NCI-H345 (cell line): ENCODE results near the gene AQP11.
"Not testable (repeated sequence)": the region's sequence is repeated elsewhere in the genome, so short reads cannot be mapped to it uniquely, and the experiment has no call there.

Source experiments
- DNase-seq: peaks from one replicate; lab custom pipeline; 2025; lab: John Stamatoyannopoulos, UW

The AQP11 gene

DNA sequence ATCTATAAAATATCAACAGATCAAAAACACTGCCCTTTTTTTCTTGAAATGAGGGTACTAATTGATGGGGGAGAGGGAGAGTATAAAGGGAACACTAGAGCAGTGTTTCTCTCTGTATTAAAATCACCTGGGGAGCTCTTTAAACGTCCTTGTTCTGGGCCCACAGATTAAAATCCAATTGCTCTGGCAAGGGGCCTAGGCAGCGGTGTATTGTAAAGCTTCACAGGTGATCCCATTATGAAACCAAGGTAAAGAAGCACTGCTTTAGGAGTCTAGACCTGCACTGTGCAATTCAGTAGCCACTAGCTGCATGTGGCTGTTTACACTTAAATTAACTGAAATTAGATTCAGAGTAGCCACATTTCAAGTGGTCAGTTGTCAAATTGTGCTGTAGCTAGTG is 3.0 kb downstream of the AQP11 start:
- peak; percentile 74 for DNase-seq

DNA sequence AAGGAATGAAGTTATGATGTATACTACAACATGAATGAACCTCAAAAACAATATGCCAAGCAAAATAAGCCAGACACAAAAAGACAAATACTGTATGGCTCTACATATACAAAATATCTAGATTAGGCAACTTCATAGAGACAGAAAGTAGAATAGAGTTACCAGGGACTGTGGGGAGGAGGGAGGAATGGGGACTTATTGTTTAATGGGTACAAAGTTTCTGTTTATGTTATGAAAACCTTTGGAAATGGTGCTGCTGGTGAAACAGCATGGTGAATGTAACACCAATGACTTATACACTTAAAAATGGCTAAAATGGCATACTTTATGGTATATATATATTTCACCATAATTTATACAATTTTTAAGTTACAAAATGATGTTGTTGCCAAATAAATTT is 4.1 kb downstream of the AQP11 start:
- DNase-seq: no peak

DNA sequence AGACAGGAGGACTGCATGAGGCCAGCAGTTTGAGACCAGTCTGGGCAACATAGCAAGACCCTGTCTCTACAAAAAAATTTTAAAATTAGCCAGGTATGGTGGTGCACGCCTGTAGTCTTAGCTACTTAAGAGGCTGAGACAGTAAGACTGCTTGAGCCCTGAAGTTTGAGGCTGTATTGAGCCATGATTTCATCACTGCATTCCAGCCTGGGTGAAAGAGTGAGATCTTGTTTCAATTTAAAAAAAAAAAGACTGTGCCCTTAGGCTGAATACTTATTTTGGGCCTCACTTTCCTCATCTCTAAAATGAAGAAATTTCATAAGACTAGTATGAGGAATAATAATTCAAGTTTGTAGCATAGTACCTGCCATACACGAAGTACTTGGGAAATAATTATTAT is 6.9 kb downstream of the AQP11 start:
- no peak for DNase-seq

DNA sequence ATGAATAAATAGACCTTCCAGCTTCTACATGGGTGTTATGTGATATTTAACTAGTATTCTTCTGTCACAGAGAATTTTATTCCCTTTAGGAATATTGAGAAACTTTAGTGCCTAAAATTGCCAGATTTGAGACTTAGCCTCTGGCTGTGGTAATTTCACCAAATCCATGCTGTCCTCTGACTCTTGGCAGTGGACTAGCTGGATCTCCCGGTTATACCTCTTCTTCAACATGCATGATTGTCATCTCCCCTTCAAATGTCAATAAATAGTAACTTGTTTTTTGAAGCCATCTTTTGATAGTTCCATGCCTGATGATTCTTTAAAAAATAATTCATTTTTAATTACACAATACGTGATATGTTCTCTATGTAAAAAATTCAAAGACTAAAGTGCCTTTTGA is 8.4 kb downstream of the AQP11 start:
- DNase-seq: no peak

DNA sequence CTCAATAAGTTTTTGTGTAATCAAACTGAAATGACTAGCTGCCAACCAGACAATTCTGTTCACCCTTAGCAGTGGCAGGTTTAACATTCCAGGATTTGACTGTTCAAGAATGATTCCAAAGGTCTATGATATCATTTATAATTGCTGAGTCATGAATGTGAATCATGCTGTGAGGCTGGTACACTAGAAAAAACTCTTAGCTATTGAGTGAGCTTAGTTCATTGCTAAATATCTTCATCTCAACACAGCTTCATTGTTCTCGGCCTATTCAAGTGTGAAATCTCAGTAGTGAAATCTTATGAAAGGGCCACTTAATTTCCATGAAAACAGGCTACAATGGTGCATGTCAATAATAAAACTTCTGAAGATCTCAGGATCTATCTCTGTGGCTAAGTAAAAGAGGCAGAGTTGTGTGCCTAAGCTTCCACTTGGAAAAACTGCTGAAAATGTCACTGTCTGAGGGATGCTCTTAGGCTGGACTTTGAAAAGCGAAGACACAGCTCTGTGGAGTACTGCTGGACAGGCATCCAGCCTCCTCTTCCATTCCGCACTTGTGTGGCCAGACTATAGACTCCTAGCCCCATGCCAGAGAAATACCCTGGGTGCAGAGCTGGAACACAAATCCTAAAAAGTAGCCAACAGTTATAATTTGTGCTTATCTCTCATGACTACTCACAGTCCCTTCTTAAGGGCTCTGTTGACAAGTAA is 12.8 kb downstream of the AQP11 start:
- no peak for DNase-seq

DNA sequence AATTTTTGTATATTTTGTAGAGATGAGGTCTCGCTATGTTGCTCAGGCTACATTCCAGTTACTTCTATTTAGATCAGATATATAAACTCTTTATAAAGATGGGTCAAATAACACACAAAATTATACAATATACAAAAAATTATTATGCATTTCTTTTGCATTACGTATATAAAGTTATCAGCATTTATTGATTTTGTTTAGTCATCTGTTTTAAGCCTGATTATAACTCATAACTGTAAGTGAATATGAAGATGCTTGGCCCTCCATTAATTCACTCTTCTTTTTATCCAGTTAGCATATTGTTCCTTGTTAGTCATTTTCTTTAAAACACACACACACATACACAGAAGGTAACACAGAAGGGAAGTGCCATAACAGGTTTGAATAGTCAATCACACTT is 14.5 kb downstream of the AQP11 start:
- DNase-seq: no peak

DNA sequence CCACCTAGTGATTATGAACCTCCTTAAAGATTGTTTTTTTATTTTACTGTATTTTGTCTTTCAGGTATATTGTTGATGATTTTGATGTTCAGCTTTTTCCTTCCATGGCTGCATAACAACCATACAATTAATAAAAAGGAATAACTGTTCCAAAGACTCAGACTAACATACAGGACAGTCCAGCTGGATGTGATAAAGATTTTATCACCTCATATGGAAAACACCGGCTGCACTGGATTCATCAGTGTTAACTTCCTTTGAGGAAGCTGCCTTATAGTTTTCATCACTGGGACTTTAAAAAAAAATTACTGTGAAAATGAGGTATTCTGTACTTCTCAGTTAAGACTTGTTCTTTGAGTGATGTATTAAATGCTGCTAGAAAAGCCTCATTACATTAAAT is 19.5 kb downstream of the AQP11 start:
- DNase-seq: no peak

DNA sequence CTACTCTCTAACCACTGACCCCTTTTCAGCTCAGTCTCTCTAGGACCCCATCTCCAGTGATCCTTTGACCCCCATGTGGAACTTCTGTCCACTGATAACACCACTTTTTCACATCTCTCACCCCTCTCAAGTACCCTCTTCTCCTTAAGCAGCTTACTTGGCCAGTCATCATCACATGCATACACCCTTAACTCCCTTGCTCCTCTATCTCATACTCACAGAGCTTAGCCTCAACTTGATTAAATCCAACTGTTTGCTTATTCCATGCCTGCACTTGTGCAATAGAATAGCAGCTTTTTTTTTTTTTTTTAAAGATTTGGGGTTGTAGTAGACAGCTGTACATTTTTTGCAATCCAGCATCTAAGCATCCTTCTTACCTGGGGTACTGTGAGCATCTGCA is 22.2 kb downstream of the AQP11 start:
- DNase-seq: no peak

DNA sequence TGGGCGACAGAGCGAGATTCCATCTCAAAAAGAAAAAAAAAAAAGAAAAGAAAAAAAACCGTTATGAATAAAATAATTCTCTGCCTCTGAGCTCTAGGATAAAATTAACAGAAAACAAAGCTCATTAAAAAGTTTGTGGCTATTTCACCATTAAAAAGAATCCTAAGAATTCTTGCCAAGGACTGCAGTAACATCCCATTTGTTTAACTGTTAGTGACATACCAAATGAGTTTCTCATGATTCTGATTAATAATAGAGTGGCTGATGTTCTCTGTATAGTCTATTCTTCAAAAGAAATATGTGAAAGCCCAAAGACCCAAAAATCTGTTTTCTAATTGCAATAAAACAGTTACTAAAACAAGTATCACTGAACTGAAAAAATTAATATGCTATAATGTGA is 28.1 kb downstream of the AQP11 start:
- no peak for DNase-seq

DNA sequence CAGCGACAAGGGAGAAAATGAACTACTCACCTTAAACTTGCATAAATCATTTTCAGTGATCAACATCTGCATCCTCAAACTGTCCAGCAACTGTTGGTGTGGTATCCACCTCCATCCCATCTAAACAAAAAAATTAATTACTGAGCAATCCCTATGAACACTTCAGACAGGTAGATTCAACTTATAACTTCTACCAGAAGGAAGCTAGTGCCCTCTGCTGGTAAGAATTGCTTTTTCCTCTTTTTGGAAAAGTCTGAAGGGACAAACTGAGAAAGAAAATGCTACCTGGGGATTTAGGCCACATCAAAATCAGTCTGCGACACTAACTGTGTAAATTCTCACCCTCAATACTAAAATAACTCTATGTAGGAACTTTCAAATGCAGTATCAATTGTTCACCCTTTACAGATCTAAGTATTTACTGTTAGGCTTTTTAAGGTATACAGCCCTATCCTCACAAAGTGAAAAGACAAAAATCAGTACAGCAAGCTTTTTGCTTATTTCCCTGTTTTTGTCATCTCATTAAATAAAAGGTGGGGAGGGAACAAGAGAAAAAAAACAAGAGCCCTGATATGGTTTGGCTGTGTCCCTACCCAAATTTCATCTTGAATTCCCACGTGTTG is 29.9 kb downstream of the AQP11 start:
- DNase-seq: peak; percentile 56

DNA sequence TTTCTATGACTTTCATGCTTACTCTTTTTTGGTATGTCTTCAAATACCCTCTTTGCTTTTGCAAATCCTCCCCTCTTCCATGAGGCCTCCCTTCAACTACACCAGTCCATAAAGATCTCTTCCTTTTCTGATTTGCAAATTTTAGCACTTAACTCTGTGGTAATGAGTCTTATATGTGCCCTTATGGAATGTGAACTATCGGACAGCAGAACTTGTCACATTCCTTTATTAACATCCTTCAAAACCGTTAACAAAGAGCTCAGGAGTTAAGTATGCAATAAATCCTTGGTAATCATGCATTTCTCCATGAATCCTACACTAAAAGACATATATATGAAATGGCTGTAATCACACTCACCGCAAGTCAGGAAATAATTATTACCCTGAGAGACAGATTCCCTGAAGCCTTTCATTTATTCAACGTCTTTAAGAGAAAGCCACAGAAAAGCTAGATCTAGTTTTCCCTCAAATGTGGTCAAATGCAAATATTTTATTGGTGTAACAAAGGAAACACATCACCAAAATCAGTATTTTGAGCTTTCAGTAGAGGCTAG is 40.5 kb downstream of the AQP11 start:
- no peak for DNase-seq

DNA sequence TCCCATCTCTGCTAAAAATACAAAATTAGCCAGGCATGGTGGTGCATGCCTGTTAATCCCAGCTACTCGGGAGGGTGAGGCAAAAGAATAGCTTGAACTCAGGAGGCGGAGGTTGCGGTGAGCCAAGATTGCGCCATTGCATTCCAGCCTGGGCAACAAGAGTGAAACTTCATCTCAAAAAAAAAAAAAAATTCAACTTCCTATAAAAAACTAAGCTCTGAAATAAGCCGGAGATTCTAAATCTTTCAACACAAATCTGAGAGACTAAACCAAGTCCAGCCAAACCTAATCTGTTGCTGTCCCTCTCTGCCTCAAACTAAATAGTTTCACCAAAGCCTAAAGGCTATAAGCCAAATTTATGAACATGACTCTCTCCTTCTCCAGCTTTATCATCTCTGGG is 44.2 kb downstream of the AQP11 start:
- not testable (repeated sequence) for DNase-seq

DNA sequence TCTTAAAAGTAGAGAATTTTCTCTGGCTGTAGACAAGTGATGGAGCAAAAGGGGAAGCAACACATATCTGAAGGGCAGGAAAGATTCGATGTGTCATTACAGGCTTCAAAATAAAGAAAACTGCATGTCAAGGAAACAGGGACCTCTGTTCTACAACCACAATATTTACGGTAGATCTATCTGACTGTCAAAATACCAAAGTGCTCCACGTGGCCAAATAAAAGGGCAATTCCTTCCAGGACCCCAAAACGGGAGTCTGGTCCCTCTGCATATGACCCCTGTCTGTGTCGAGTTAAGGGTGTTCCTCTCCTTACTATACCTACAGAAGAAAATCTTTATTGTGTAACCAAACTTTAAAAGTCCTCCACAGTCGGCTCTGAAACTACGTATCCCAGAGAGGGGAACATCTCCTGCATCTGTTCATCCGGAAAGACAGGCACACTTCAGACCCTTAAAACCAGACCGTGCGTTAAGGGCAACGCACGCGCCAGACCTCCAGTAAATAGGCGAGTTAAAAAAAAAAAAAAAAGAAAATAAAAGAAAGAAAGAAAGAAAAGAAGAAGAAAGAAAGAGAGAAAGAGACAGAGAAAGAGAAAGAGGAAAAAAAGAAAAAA is 47.1 kb downstream of the AQP11 start:
- DNase-seq: no peak

DNA sequence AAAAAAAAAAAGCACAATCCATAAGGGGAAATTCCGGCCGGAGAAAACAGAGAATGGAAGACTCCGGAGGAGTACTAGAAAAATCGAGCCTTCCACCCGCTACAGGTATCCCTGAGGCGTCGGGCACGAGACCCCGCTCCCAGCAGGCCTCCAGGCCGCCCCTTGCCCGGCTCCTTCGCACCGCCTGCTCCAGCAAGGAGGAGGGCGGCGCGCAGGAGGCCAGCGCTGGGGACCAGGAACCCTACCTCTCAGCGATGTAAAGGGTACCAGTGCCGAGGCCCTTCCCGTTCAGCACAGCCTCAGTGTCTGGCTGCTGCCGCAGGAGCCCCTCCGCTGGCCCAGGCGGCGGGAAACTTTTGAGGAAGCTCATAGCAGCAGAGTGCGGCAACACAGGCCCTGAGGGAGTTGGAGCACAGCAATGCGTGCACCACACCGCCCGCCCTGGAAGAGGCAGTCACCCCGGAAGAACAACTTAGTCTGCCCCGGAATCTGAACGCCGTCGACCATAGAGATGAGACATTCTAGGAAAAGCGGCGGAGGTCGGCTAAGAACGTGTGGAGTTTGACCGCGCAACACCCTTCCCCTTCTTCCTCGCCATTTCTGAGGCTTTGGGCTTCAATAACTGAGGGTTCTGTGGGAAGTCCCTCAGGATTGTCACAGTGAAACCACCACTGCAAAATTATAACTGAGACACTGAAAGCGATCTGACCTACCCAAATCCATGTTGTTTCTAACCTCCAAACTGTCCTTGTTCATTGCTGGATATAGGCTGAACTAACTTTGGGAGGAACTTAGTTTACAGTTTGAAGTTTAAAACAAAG is 47.8 kb downstream of the AQP11 start, which contains the start of gene CLNS1A:
Gene CLNS1A (minus strand): TSS at position 450 of the 821 bp plus-strand sequence. CDS start 80 bp downstream, at position 370.
- DNase-seq: peak; percentile 91

DNA sequence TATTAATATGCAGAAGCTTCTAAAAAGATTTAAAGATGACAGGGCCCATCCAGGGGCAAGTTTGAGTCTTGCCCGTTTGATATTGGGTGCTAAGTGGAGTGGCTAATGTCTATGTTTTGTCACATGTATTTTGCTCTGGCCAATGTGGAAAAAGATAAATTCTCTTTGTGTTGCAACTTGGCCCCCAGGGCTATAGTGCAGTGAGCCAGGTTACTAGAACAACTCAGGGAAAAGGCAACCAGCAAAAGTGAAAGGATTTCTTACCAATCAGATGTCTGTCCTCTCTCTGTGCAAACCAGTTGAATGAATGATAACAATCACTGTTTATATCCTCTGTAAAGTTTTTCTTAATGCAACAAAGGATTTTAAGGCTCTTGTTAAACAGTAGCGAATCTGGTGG is 52.5 kb downstream of the AQP11 start:
- no peak for DNase-seq

DNA sequence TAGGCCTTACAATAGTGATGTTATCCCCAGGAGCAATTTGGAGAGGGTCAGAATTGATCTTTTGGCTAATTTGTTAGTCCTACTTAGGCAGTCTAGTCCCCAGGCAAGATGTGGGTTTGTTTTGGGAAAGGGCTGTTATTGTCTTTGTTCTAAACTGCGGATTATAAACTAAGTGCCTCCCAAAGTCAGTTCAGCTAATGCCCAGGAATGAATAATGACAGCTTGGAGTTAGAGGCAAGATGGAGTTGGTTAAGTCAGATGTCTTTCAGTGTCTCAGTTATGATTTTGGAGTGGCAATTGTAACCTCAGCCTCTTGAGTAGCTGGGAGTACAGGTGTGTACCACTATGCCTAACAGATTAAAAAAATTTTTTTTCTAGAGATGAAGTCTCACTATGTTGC is 55.1 kb downstream of the AQP11 start:
- DNase-seq: no peak

DNA sequence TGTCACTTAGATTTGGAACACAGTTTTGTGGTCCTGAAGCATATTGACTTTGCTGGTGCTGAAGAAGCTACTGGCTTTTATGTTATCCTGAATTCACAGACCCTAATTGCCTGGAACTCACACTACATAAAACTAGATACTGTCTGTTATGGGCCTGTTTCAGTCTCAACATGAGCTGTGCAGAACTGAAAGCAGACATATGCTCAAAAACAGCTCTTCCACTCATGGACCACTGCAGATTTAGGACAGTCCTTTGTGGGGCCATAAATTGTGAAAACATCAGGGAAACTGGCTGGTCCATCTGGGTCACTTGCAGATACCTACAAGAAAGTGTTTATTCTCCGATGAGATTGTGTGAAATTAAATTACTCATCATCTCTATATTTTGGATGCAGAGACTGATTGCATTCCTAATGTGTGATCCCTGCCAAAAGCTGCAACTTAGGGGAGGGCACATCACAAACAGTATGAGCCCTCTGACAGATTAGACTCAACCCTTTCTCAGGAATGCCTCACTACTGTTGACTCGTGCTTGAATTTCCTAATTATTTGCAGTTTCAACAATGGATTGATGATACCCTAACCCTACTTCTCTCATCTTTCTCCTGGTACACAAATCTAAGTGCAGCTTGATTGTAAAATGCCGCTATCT is 58.0 kb downstream of the AQP11 start:
- DNase-seq: no peak

DNA sequence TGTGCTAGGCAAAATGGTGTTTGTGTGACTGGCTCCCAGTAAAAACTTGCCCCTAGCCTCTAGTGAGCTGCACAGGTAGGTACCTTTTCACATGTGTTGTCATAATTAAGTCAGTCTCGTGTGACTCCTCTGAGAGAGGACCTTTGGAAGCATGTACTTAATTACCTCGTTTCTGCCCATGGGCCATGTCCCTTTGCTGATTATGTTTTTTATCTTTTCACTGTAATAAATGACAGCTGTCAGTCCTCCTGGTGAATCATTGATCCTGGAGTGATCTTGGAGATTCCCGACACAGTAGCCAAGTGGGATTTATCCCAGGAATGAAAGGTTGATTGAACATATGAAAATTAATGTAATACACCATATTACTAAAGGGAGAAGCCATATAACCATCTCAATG is 60.4 kb downstream of the AQP11 start:
- no peak for DNase-seq

DNA sequence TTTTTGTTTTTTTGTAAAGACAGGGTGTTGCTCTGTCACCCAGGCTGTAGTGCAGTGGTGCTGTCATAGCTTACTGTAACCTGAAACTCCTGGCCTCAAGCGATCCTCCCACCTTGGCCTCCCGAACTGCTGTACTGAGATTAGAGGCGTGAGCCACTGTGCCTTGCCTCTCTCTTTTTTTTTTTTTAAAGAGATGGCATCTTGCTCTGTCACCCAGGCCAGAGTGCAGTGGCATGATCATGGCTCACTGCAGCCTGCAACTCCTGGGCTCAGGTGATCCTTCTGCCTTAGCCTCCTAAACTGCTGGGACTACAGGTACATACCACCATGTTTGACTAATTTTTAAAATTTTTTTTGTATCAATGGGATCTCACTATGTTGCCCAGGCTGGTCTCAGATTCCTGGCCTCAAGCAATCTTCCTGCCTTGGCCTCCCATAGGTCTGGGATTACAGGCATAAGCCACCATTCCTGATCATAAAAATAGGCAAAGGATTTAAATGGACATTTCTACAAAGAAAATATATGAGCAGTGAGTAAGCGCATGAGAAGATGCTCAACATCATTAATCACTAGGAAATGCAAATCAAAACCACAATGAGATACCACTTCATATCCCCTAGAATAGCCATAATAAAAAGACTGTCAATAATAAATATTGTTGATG is 65.1 kb downstream of the AQP11 start:
- DNase-seq: no peak

DNA sequence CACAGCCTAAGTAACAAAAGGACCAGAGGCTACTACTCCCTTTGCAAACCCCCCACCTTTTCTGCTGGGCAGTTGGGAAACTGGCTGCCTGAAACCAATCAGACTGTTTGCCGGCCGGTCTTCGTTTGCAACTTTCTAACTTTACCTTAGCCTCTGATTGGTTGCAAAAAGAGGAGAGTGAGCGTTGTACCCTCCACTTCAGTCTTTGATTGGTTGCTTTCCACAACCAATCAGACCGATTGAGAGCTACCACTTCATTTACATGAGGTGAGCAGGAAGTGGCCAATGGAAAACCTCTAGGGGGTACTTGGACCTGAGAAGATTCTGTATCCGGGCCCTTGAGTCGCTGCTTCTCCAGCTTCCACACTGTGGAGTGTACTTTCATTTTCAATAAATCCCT is 66.6 kb downstream of the AQP11 start:
- no peak for DNase-seq
